NCI-H82 treated with DMSO at 0.1 percent for 48 hours (cell line): ENCODE measurements around the gene FAM222B.
A peak's percentile ranks its signal among the peaks of the same experiment; 100 is the strongest.
"Not testable (repeated sequence)": the region's sequence is repeated elsewhere in the genome, so short reads cannot be mapped to it uniquely, and the experiment has no call there.

ENCODE experiments used
- DNase-seq: peaks from one replicate; lab custom pipeline; 2025; ENCODE audit not compliant: unreplicated experiment; lab: John Stamatoyannopoulos, UW

The FAM222B gene

DNA sequence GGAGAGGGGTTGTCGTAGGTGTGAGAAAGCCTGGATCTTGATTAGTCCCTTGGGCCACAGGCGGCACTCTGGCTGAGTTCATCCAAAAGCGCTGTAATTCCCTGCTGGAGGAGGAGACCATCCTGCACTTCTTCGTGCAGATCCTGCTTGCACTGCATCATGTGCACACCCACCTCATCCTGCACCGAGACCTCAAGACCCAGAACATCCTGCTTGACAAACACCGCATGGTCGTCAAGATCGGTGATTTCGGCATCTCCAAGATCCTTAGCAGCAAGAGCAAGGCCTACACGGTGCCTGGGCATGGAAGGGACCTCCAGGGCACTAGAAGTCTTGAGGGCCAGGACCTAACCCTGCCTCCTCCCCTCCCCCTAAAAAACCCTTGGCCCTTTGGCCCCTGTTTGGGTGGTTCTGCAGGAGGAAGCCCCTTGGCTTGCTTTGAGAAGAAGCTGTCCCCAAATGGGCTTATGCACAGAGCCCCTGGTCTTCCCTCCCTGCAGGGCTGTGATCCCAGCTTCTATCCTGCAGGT lies 107.8 kb downstream of the FAM222B start:
- DNase-seq = no peak

- DNase-seq = no peak
Observed at GRCh38 chr17:28733346-28733745, 109.2 kb downstream of the FAM222B start.

DNA sequence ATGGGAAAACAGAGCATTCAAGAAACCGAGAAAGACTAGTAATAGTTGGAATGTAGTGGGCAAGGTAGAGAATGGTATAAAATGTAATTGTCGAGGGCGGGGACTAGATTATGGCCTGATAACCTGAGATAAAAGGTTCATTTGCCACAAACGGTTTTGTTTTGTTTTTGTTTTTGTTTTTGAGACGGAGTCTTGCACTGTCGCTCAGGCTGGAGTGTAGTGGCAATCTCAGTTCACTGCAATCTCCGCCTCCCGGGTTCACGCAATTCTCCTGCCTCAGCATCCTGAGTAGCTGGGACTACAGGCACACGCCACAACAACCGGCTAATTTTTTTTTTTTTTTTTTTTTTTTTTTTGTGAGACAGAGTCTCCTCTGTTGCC lies 112.7 kb downstream of the FAM222B start:
- no peak for DNase-seq

DNA sequence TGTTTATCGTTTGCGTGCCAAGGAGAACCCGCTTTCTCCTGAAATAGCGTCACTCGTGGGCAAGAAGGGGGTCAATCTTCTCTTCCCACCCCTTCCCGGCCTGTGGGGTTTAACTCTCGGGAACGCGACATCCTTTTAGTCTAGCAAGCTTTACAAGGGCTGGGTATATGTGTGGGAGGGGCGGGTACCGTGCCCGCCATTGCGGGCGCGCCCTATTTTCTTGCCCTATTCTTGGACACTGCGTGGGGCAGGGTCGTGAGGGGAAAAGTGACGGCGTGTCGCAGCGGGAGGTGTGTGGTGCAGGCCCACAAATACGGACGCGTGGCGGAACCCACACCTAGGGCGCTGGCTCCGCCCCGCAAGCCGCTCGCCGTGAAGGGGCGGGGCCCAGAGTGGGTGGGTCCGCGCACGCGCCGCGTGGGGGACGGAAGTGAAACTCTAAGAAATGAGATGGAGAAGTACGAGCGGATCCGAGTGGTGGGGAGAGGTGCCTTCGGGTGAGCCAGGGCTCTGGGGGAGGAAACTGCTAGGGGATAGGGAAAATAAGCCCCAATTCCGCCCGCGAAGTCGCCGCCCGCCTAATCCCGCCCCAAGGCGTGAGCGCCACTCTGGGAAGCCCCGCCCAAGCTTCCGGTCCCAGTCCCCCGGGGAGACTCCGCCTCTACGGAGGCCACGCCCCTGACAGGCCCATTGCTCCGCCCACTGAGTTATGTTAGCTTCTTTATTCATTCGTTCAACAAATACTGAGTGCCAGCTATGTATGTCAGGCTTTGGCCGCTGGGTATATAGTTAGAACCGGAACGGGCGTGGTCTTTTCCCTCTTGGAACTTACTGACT lies 114.0 kb downstream of the FAM222B start, which contains the start of gene NEK8:
Gene NEK8 (plus strand): TSS at position 425 of the 837 bp plus-strand sequence. CDS start 26 bp downstream, at position 451.
- peak; percentile 85 for DNase-seq

GRCh38 chr17:28726627-28727491 lies 115.7 kb downstream of the FAM222B start:
- peak; percentile 97 for DNase-seq

- DNase-seq = peak; percentile 35
Observed at GRCh38 chr17:28726226-28726626, 116.4 kb downstream of the FAM222B start, which contains the start of gene TLCD1. TLCD1 (minus strand) TSS chr17:28726233; CDS start chr17:28726097, 136 bp downstream.

DNA sequence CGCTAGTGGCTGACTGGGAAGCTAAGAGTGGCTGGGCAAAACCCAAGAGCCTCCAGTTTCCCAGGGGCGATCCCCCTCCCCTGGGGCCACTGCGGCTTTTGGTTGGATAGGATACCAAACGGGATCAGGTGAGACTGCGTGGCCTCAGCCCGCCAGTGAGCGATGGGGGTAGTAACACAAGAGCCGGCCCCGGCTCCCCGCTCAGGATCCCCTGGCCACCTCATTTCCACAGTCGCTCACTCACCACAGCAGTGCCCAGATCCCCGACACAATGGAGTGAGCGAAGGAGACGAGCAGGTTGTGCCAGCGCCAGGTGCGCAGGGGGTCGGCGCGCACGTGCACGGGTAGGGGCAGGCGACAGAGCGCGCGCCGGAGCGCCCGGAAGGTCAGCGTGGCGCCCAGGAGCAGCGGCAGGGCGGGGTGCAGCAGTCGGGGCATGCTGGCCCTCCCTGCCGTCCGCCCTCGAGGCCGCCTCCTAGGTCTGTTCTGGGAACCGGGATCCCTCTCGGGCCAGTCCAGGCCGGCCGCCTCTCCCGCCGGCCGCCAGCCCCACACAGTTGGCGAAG lies 116.8 kb downstream of the FAM222B start:
- DNase-seq = peak; percentile 85

- DNase-seq = peak; percentile 85
Observed at GRCh38 chr17:28725166-28725659, 117.4 kb downstream of the FAM222B start.

- DNase-seq = no peak
Observed at GRCh38 chr17:28724500-28725165, 118.0 kb downstream of the FAM222B start.

DNA sequence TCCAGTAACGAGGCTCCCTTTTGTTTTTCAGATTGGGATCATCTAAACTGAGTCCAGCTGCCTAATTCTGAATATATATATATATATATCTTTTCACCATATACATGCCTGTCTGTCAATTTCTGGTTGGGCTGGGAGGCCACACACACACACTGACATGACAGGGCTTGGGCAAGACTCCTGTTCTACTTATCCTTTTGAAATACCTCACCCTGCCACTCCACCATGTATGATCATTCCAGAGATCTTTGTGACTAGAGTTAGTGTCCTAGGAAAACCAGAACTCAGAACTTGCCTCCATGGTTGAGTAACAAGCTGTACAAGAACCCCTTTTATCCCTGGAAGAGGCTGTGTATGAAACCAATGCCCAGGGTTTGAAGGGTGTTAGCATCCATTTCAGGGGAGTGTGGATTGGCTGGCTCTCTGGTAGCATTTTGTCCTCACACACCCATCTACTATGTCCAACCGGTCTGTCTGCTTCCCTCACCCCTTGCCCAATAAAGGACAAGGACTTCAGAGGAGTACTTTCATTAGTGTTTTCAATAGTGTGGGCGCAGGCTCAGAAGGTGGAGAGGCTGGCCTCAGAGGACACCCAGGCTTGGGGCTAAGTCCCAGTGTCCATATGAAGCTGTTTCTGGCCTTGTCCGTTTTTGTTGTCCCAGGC lies 118.6 kb downstream of the FAM222B start:
- not testable (repeated sequence) for DNase-seq

- no peak for DNase-seq
Observed at GRCh38 chr17:28723159-28723835, 119.3 kb downstream of the FAM222B start.

GRCh38 chr17:28722417-28723158 lies 120.0 kb downstream of the FAM222B start:
- no peak for DNase-seq

GRCh38 chr17:28720997-28721329 lies 121.6 kb downstream of the FAM222B start:
- DNase-seq = not testable (repeated sequence)

DNA sequence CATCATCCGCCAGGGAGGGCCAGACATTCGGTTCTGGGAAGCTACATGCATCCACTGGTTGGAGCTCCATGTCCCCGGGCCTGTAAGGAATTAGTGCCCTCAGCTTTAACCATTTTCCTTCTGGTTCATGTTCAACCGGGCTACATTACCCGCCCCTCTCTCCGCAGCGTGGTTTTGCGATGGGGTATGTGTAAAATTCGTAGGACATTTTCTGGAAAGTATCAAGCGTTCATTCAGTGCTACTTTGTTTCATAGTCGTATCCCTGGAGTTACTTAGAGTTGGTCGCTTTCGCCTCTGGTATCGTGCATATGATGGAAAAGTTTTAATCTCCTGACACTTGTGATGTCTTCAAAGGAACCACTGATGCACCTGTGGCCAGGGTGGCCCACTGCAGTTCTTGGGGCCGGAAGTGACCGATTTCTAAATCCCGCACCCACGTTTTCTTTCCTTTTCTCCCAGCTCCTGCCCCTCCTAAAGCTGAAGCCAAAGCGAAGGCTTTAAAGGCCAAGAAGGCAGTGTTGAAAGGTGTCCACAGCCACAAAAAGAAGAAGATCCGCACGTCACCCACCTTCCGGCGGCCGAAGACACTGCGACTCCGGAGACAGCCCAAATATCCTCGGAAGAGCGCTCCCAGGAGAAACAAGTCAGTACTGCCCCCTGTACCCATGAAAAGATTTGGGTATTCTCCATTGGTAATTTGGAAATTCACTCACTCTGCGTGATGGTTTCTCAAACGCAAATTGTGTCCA lies 122.2 kb downstream of the FAM222B start:
- no peak for DNase-seq

DNA sequence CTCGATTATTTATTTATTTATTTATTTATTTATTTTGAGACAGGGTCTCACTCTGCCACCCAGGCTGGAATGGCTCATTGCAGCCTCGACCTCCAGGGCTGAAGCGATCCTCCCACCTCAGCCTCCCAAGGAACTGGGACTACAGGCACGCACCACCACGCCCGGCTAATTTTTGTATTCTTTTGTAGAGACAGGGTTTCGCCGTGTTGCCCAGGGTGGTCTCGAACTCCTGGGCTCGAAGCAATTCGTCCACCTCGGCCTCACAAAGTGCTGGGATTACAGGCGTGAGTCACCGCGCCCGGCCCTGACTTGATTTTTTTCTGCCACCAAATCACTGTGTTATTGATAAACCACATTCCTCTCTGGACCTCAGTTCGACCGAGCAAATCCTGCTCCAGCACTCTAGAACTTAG lies 123.6 kb downstream of the FAM222B start:
- no peak for DNase-seq

- no peak for DNase-seq
Observed at GRCh38 chr17:28718333-28719020, 124.1 kb downstream of the FAM222B start.

GRCh38 chr17:28717578-28718332 lies 124.8 kb downstream of the FAM222B start, which contains the start of gene RAB34:
RAB34 (minus strand) TSS chr17:28717868; CDS start chr17:28717266, 602 bp downstream.
- peak; percentile 66 for DNase-seq
